A673 (cell line): ENCODE measurements around the gene PARVA. TPM values are rescaled to one million over a fixed set of nuclear protein-coding genes. Genes with fewer than 3 reads are reported as not detected.

Experiments used
- BruUV-seq: library from RNA; stranded (reverse); fragments of 400-500 nt; replicated peaks from 2 replicates; lab custom pipeline; 2021; lab: Mats Ljungman, UMichigan
- CTCF ChIA-PET: fragments of 300-600 bp; sonication (Branson Sonifier 250); formaldehyde crosslinking; loops from one replicate; lab custom pipeline; 2022; ENCODE audit warnings: antibody characterized with exemption; lab: Charles Lee
- POLR2A ChIA-PET: fragments of 300-600 bp; sonication (Branson Sonifier 250); formaldehyde crosslinking; loops from one replicate; lab custom pipeline; 2022; ENCODE audit warnings: antibody characterized with exemption; ENCODE audit not compliant: low non-redundant PET; lab: Charles Lee
- DNase-seq: peaks from one replicate; pipeline ENCODE4 v3.0.0-alpha.2; 2015; ENCODE audit warnings: low spot score
- H3K27ac ChIP-seq: fragments of 200-600 bp; sonication (generic); 2 replicates; pipeline ENCODE4 v1.5.1; 2016; ENCODE audit warnings: mixed run types, low read depth, mild to moderate bottlenecking, mixed read lengths, antibody characterized with exemption, low read length; ENCODE audit not compliant: poor library complexity, severe bottlenecking
- H3K27me3 ChIP-seq: fragments of 200-600 bp; sonication (generic); replicated peaks from 2 replicates; pipeline ENCODE4 v1.6.1; 2017; ENCODE audit warnings: mixed run types, low read depth, mild to moderate bottlenecking, mixed read lengths, antibody characterized with exemption, low read length; ENCODE audit not compliant: insufficient read depth, poor library complexity
- H3K36me3 ChIP-seq: fragments of 200-600 bp; sonication (generic); 2 replicates; pipeline ENCODE4 v1.6.1; 2016; ENCODE audit warnings: mixed run types, mild to moderate bottlenecking, mixed read lengths, antibody characterized with exemption, low read length; ENCODE audit not compliant: insufficient read depth, poor library complexity, severe bottlenecking
- H3K4me1 ChIP-seq: fragments of 200-600 bp; sonication (generic); 2 replicates; pipeline ENCODE4 v1.6.1; 2017; ENCODE audit warnings: mixed run types, mild to moderate bottlenecking, mixed read lengths, antibody characterized with exemption, low read length; ENCODE audit not compliant: insufficient read depth, poor library complexity, severe bottlenecking
- H3K4me3 ChIP-seq: fragments of 200-600 bp; sonication (generic); 2 replicates; pipeline ENCODE4 v1.5.1; 2016; ENCODE audit warnings: low read depth, mixed run types, mild to moderate bottlenecking, mixed read lengths, low read length; ENCODE audit not compliant: poor library complexity, severe bottlenecking
- H3K9me3 ChIP-seq: fragments of 200-600 bp; sonication (generic); 2 replicates; pipeline ENCODE4 v1.6.1; 2016; ENCODE audit warnings: mixed run types, low read depth, mild to moderate bottlenecking, mixed read lengths, antibody characterized with exemption, low read length; ENCODE audit not compliant: poor library complexity, severe bottlenecking
- CTCF ChIP-seq: fragments of 300-800, 200-600 bp; sonication (generic); conservative IDR thresholded peaks from 2 replicates; pipeline ENCODE4 v1.5.1; 2017; ENCODE audit warnings: low read depth, mild to moderate bottlenecking, antibody characterized with exemption, low read length, moderate library complexity, mixed read lengths
- EZH2 ChIP-seq: fragments of 200-600 bp; sonication (generic); IDR thresholded peaks from 2 replicates; pipeline ENCODE4 v1.6.1; 2017; ENCODE audit warnings: borderline replicate concordance, low read depth, mild to moderate bottlenecking, mixed read lengths, antibody characterized with exemption, low read length; ENCODE audit not compliant: poor library complexity, severe bottlenecking
- intact Hi-C: fragments of 100-400 bp; cut with micrococcal nuclease; formaldehyde crosslinking; loops from one replicate; pipeline ENCODE4 v1.10.0; 2022; ENCODE audit not compliant: unreplicated experiment
- total RNA-seq: library from RNA; stranded (reverse); gene quantifications from 2 replicates; pipeline ENCODE4 v1.2.3, GENCODE V29; 2021

Gene PARVA
- total RNA-seq, 1 experiment from 2014 or later: 15.2 TPM

GRCh38 chr11:12402025-12402424 lies 24.7 kb downstream of the PARVA start:
- Histone ChIP-seq H3K36me3 (no peaks in the 10 kb centered on the region), H3K27me3 (no peaks in the 10 kb centered on the region), H3K9me3 (no peaks in the 10 kb centered on the region), H3K4me1 (no peaks in the 10 kb centered on the region), H3K4me3 (no peak overlapping the region), H3K27ac (no peak overlapping the region)
- POLR2A ChIA-PET: no interaction called here
- CTCF ChIA-PET: interaction anchor here (0.6 kb wide), 1 partner anchor 569 kb away, joined by 3 read pairs; no protein-coding TSS in a partner anchor
- no peak for TF ChIP-seq CTCF
- TF ChIP-seq EZH2: no peak
- no peak for DNase-seq
- BruUV-seq: no TSS peak
- intact Hi-C loops: no loop called here

- no peak for DNase-seq
- intact Hi-C loops: no loop called here
- Histone ChIP-seq H3K9me3 (no peaks in the 10 kb centered on the region), H3K36me3 (no peaks in the 10 kb centered on the region), H3K4me3 (no peak overlapping the region), H3K27me3 (no peaks in the 10 kb centered on the region), H3K27ac (no peak overlapping the region), H3K4me1 (no peaks in the 10 kb centered on the region)
- POLR2A ChIA-PET: no interaction called here
- TF ChIP-seq CTCF: no peak
- no peak for TF ChIP-seq EZH2
- CTCF ChIA-PET: interaction anchor here (0.6 kb wide), 1 partner anchor 568 kb away, joined by 3 read pairs; no protein-coding TSS in a partner anchor
- no TSS peak for BruUV-seq
Measured at GRCh38 chr11:12402691-12403120, 25.3 kb downstream of the PARVA start.

GRCh38 chr11:12403122-12403996 lies 26.0 kb downstream of the PARVA start:
- Histone ChIP-seq H3K27me3 (no peaks in the 10 kb centered on the region), H3K9me3 (no peaks in the 10 kb centered on the region), H3K36me3 (no peaks in the 10 kb centered on the region), H3K4me3 (no peak overlapping the region), H3K27ac (no peak overlapping the region), H3K4me1 (no peaks in the 10 kb centered on the region)
- DNase-seq: no peak
- TF ChIP-seq CTCF (no peak), EZH2 (no peak)
- CTCF ChIA-PET: no interaction called here
- no TSS peak for BruUV-seq
- POLR2A ChIA-PET: no interaction called here
- intact Hi-C loops: no loop called here
